ENCODE results near the gene ACR.
A peak's percentile ranks its signal among the peaks of the same experiment; 100 is the strongest.

DNA sequence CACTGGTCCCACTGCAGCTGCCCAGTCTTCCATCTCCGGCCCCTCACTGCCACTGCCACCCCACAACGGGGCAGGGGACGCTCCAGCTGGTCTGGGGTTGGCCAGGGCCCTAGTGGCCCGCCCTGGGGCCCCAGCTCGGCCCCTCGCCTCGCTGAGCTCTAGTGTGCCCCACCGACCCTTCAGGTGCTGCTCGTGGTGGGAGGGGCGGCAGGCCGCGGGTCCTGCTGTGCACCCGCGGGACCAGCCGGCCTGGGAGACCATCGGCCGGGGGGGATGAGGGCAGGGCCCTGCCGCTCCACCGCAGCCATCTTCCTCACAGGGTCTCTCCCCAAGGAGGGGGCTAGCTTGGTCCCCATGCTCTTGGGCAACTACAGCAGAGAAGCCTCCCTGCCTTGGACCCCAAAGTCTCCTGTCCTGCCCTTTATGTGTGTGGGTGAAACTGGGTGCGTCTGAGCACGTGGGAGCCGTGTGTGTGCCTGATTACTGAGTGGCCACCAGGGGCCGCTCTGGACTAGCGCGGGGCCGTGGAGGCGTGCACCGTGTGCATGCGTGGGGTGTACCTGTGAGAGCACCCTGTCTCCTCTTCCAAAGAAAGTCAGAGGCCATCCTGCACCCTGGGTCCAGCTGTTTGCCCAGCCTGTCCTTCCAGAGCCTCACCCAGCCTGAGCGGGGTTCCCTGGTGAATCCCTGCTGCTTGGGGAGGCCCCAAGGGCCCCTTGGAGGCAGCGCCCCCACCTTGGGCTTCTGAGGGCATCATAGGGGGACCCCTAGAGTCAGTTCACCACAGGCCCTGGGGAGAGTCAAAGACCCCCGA is 6.0 kb upstream of the ACR start:
- TF ChIP-seq, protein P1, sequence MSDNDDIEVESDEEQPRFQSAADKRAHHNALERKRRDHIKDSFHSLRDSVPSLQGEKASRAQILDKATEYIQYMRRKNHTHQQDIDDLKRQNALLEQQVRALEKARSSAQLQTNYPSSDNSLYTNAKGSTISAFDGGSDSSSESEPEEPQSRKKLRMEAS (IDR thresholded peaks at IDR 0.05; ENCODE audit: low read depth, low read length): peak; percentile 93
- TF ChIP-seq, protein P2, sequence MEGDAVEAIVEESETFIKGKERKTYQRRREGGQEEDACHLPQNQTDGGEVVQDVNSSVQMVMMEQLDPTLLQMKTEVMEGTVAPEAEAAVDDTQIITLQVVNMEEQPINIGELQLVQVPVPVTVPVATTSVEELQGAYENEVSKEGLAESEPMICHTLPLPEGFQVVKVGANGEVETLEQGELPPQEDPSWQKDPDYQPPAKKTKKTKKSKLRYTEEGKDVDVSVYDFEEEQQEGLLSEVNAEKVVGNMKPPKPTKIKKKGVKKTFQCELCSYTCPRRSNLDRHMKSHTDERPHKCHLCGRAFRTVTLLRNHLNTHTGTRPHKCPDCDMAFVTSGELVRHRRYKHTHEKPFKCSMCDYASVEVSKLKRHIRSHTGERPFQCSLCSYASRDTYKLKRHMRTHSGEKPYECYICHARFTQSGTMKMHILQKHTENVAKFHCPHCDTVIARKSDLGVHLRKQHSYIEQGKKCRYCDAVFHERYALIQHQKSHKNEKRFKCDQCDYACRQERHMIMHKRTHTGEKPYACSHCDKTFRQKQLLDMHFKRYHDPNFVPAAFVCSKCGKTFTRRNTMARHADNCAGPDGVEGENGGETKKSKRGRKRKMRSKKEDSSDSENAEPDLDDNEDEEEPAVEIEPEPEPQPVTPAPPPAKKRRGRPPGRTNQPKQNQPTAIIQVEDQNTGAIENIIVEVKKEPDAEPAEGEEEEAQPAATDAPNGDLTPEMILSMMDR (IDR thresholded peaks at IDR 0.05; ENCODE audit: low read depth, low read length): peak; percentile 72
- TF ChIP-seq POLR2A (IDR thresholded peaks at IDR 0.05; ENCODE audit: extremely low read depth, insufficient read length): no peak

Data from NB4 (cell line).